Measurements from ENCODE around the gene UGP2. TPM values are rescaled to one million over a fixed set of nuclear protein-coding genes. Genes with fewer than 3 reads are reported as not detected.

UGP2 gene
- total and polyA plus RNA-seq, 2 of the 8 experiments (the other 6 are each of a cell fraction or from before 2014, with no cell fraction given): 278 to 956 TPM

- Histone ChIP-seq H3K27ac (ENCODE audit: low read depth, low read length) (no peak overlapping the region), H2AK5ac (ENCODE audit: low read depth, low read length) (no peak overlapping the region), H3K9ac (replicated peaks in 1 of 4; ENCODE audit: extremely low read depth in 1 of 4, low read depth in 3 of 4, low read length in 3 of 4) (no peak overlapping the region), H2BK5ac (ENCODE audit: low read depth, low read length) (no peak overlapping the region), H4K8ac (ENCODE audit: extremely low read depth, insufficient read depth, low read length) (no peak overlapping the region), H4K5ac (ENCODE audit: insufficient read length, low read depth, low read length) (no peak overlapping the region), H2AFZ (ENCODE audit: low read length) (no peak overlapping the region), H2BK15ac (ENCODE audit: low read length) (no peak overlapping the region), H2BK120ac (replicated peaks; ENCODE audit: low read depth, low read length) (no peak overlapping the region), H4K91ac (replicated peaks; ENCODE audit: insufficient read length, low read length) (no peak overlapping the region), H3K36me3 (ENCODE audit: control insufficient read depth in 2 of 4, insufficient read depth in 4 of 4, low read length in 3 of 4) (peaks cover 22 to 84% (median 61%) of the 10 kb centered on the region in 4 experiments), H2BK20ac (ENCODE audit: low read length) (no peak overlapping the region), H2BK12ac (ENCODE audit: low read depth, low read length) (no peak overlapping the region), H3K4me2 (ENCODE audit: insufficient read depth in 1 of 2, low read depth in 2 of 2, low read length in 2 of 2) (no peak overlapping the region), H3K79me2 (ENCODE audit: control insufficient read depth in 1 of 2, insufficient read depth in 2 of 2, low read length in 2 of 2) (0 out of 4 replicates have a peak, but pooled peaks cover 0 to 3% of the 10 kb centered on the region in 2 experiments), H3K14ac (ENCODE audit: insufficient read length) (no peak overlapping the region), H3K4ac (replicated peaks; ENCODE audit: insufficient read length, low read depth, low read length) (no peak overlapping the region), H3K23me2 (ENCODE audit: low read depth, low read length) (no peaks in the 10 kb centered on the region), H3K27me3 (replicated peaks in 1 of 4; ENCODE audit: control insufficient read depth in 3 of 4, extremely low read depth in 1 of 4, insufficient read depth in 3 of 4, low read length in 3 of 4) (no peaks in the 10 kb centered on the region), H3K9me3 (ENCODE audit: insufficient read depth in 2 of 2, low read depth in 1 of 2, low read length in 1 of 2) (no peaks in the 10 kb centered on the region), H3K4me3 (ENCODE audit: extremely low read depth in 1 of 4, insufficient read depth in 2 of 4, low read depth in 3 of 4, low read length in 4 of 4) (no peak overlapping the region), H3K23ac (ENCODE audit: insufficient read length) (no peak overlapping the region), H3K56ac (replicated peaks; ENCODE audit: insufficient read length, low read depth, low read length) (no peak overlapping the region), H3K4me1 (replicated peaks in 1 of 4; ENCODE audit: control insufficient read depth in 3 of 4, insufficient read depth in 4 of 4, low read length in 3 of 4) (peaks cover 0 to 3% (median 0%) of the 10 kb centered on the region in 4 experiments; a peak in 3 of 7 replicates), H3K18ac (ENCODE audit: extremely low read depth, low read length) (no peak overlapping the region), H4K20me1 (replicated peaks in 1 of 2; ENCODE audit: control insufficient read depth in 1 of 2, insufficient read depth in 2 of 2, low read length in 2 of 2) (peaks cover 0 to 7% of the 10 kb centered on the region in 2 experiments), H3K79me1 (ENCODE audit: low read depth, low read length) (no peaks in the 10 kb centered on the region)
- FAIRE-seq (no peak), DNase-seq (ENCODE audit: low read depth in 1 of 2, low spot score in 2 of 2) (no peak)
- 92% methylated on average over 2 of the region's 2 CpGs; no CpG with 5 or more reads in 1 of the 2 experiments for WGBS, 2 experiments (ENCODE audit: extremely low coverage in 1 of 2, insufficient coverage in 1 of 2, insufficient read length in 1 of 2, insufficient replicate concordance in 2 of 2, low coverage in 1 of 2, low lambda C conversion rate in 2 of 2, missing lambda C conversion rate in 1 of 2)
- ChIA-PET CTCF (ENCODE audit: partially characterized antibody) (interaction anchor here (1.0 kb wide), 1 partner anchor 10 kb away, joined by 4 read pairs; no protein-coding TSS in a partner anchor), POLR2A (ENCODE audit: partially characterized antibody) (interaction anchor here (0.8 to 1.2 kb wide), 2 partner anchors 15 to 138 kb away, joined by 3 read pairs; no protein-coding TSS in a partner anchor)
- TF ChIP-seq MAFK (IDR thresholded peaks at IDR 0.05; ENCODE audit: low read depth, low read length) (no peak), HDAC6 (IDR thresholded peaks at IDR 0.05; ENCODE audit: low read depth, low read length) (no peak), CHD1 (IDR thresholded peaks at IDR 0.05; ENCODE audit: low read depth, low read length) (no peak), TAF7 (optimal IDR thresholded peaks at IDR 0.05; ENCODE audit: borderline replicate concordance, low read depth, low read length) (no peak)
These were observed 49.0 kb downstream of the UGP2 start for GRCh38 chr2:63890678-63891077.

All from H1 (cell line).